ENCODE results near the gene SH2D3A.

- TF ChIP-seq CTCF (IDR thresholded peaks at IDR 0.05) (no peak), POLR2AphosphoS5 (IDR thresholded peaks at IDR 0.05; ENCODE audit: low read depth, low read length) (no peak), SIN3A (IDR thresholded peaks at IDR 0.05; ENCODE audit: borderline replicate concordance, insufficient read depth, low read depth, low read length) (no peak), TCF7L2 (IDR thresholded peaks at IDR 0.05; ENCODE audit: low read depth, low read length) (no peak), REST (IDR thresholded peaks at IDR 0.05; ENCODE audit: insufficient read depth in 1 of 2, low read depth in 2 of 2, low read length in 1 of 2) (no peak)
These were observed 47.7 kb downstream of the SH2D3A start for GRCh38 chr19:6719540-6719861.
